Measurements from ENCODE around the gene ATP1B2.

The ATP1B2 gene

DNA sequence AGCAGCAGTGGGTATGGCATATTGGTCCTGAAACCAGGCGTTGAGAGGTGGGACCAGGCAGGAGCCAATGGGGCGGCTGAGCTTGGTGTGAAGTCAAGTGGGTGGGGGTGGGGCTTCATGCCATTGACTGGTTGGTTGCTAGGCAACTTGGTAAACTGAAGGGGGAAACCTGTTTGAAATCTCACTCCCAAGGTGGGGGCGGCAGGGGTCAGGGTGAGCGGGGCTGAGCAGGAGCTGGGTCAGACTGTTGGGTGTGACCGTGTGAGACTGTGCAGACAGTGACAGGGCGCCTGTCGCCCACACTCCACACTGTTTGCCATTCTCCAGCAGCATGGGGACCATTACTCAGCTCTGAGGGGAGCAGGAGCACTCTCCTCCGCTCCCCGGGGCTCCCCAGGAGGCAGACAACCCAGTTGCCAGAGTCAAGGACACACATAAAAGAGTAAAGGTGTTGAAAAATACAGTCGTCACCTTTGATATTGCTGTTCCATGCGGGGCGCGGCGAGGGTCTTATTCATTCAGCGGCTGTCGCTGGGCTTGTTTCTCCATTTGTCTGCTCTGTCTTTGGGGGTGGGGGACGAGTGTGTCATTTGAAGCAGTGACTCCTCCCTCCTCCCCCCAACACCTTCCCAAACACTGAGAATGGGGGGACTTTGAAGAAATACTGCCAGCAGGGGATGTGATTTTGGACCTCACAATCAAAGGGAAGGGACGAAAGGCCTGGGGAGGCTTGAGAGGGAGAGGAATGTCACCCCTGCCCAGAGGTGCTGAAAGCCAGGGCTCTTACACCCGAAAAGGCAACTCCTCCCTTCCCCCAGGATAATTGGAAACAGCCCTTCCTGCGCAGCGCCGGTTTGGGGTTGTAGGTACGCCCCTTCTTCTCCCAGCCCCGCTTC lies 53.1 kb downstream of the ATP1B2 start:
- no peak overlapping the region for H3K4me3 ChIP-seq (ENCODE audit: low read length)
- peak; percentile 24 for DNase-seq (ENCODE audit: low read depth, low spot score)

GRCh38 chr17:7704601-7705268 lies 54.0 kb downstream of the ATP1B2 start, which contains the start of gene EFNB3:
Gene EFNB3, plus strand, starts transcription at chr17:7705202. Its CDS starts 397 bp downstream, at chr17:7705599.
- DNase-seq (ENCODE audit: low read depth, low spot score) = no peak
- no peak within 1 kb of the TSS; the same call in 1 of the 2 replicates for H3K4me3 ChIP-seq (ENCODE audit: low read length)

- H3K4me3 ChIP-seq (ENCODE audit: low read length) = no peak overlapping the region; the same call in 1 of the 2 replicates
- no peak for DNase-seq (ENCODE audit: low read depth, low spot score)
Measured at GRCh38 chr17:7705269-7706255, 54.8 kb downstream of the ATP1B2 start.

GRCh38 chr17:7706631-7707354 lies 56.1 kb downstream of the ATP1B2 start:
- no peak for DNase-seq (ENCODE audit: low read depth, low spot score)
- no peak overlapping the region for H3K4me3 ChIP-seq (ENCODE audit: low read length)

Measured in Jurkat, Clone E6-1 (cell line).